ENCODE results near the gene AP2S1.
A peak's percentile ranks its signal among the peaks of the same experiment; 100 is the strongest.

Gene AP2S1

DNA sequence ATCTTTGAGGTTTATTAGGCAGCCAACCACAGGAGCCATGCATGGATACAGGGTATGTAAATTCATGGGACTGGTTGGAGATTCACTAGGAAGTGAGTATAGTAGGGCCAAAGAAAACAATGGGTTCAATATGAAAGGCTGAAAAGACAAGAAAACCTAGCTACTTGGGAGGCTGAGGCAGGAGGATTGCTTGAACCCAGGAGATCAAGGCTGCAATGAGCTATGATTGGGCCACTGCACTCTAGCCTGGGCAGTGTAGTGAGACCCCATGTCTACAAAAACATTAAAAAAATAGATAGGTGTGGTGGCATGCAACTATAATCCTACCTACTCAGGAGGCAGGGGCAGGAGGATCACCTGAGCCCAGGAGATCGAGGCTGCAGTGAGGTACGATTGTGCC lies 51.9 kb downstream of the AP2S1 start:
- DNase-seq: no peak

DNA sequence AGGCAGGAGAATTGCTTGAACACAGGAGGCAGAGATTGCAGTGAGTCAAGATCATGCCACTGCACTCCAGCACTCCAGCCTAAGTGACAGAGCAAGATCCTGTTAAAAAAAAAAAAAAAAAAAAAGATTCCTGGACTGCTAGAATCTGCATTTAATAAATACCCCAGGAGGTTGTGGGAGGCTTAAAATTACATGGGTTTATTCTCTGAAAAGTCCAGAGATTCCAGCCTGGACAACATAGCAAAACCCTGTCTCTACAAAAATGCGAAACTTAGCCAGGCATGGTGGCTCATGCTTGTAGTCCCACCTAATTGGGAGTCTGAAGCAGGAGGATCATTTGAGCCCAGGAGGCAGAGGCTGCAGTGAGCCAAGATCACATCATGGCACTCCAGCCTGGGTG lies 52.8 kb downstream of the AP2S1 start:
- no peak for DNase-seq

DNA sequence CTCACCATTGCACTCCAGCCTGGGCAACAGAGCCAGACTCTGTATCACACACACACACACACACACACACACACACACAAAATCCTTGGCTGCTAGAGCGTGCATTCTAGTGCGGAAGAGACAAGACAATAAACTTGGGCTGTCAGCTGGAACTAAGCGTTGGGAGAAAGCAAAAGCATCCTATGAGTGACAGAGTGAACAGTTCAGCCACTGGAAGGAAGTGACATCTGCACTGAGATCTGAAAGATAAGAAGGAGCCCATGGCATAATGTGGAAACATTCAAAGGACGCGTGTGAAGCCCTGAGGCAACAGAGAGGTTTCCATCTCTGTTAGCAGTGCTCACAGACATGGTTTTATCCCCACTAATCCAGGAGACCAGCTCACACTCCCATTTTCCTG lies 58.7 kb downstream of the AP2S1 start:
- no peak for DNase-seq

DNA sequence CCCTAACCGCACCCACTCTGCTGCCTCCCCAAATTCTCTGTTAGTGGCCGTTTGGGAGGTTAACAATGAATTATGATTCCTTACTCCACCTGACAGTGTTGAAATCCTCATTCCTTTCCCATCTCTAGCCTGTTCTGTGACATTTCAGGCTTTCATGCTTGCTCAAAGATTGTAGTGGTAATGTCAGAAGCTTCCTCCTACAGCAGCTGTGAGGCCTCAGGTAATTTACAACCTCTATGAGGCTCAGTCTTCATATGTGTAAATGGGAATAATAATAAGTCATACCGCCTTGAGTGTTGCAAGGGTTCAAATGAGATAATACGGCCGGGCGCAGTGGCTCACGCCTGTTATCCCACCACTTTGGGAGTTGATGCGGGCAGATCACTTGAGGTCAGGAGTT lies 61.3 kb downstream of the AP2S1 start:
- no peak for DNase-seq

DNA sequence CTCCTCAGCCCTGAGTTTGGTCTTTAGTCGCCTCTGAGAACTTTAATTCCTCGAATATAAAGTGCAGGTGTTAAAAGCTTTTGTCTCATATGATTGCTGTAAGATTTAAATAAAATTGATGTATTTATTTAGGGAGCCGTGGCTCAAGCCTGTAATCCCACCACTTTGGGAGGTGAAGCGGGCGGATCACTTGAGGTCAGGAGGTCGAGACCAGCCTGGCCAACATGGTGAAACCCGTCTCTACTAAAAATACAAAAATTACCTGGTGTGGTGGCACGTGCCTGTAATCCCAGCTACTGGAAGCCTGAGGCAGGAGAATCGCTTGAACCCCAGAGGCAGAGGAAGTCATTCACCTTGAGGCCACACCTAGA lies 61.7 kb downstream of the AP2S1 start:
- DNase-seq: no peak

DNA sequence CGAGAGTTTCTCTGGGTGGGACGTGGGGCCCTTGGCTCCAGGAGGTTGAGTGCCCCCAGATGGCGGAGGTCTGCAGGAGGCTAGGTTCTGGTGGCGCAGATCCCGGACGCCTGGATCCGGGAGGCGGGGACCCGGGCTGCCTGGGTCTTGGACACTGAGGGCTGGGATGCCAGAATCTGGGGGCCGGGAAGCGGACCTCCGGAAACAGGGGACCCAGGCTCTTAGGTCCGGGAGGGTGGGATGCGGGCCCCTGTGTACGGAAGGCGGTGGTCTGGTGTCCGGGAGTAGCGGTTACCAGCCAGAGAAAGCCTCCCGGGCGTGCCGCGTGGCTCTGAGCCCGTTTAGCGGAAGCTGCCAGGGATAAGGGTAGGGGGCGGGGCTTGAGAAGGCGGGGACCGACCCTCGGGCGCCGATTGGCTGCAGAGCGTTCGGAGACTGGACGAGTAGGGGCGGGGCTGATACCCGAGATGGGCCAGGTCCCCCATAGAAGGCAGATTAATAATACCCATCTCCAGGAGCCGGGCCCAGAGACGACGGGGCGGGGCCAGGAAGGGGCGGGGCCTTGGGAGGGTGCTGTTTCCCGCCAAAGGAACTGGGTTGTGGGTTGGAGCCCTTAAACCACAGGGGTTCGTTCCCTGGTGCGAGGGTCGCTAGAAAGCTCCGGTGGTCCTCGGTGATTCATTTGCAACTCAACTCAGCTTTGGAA lies 62.2 kb downstream of the AP2S1 start, which contains the start of gene SLC1A5:
SLC1A5 (minus strand) TSS at position 333 of the 706 bp plus-strand sequence. CDS start 629 bp downstream, outside the sequence.
- peak; percentile 99 for DNase-seq
